H1 (cell line): ENCODE data around the gene ACKR2. TPM values are rescaled to one million over a fixed set of nuclear protein-coding genes. Genes with fewer than 3 reads are reported as not detected.

Experiments
- CTCF ChIA-PET: fragments of 300-600 bp; sonication (Branson Sonifier 250); formaldehyde crosslinking; loops from one replicate; lab custom pipeline; 2021; ENCODE audit not compliant: partially characterized antibody; lab: Charles Lee
- POLR2A ChIA-PET: fragments of 300-600 bp; sonication (Branson Sonifier 250); formaldehyde crosslinking; loops from one replicate; lab custom pipeline; 2021; ENCODE audit warnings: inconsistent platforms; ENCODE audit not compliant: partially characterized antibody; lab: Charles Lee
- DNase-seq, 2 experiments: peaks; one replicate each; pipeline versions ENCODE4 v3.0.0 to v3.0.0-alpha.2; 2010 to 2022; ENCODE audit warnings: low spot score in 2 of 2, low read depth in 1 of 2, mixed read lengths in 1 of 2
- FAIRE-seq: peaks from 2 replicates; lab custom pipeline; 2011; peaks lifted over from hg19 to GRCh38; lab: Jason Lieb, UNC
- H2AFZ ChIP-seq: 2 replicates; pipeline ENCODE4 v1.8.1; 2012; ENCODE audit warnings: low read length, inconsistent platforms
- H2AK5ac ChIP-seq: 2 replicates; pipeline ENCODE4 v1.6.1; 2013; ENCODE audit warnings: low read depth, low read length
- H2BK120ac ChIP-seq: replicated peaks from 2 replicates; pipeline ENCODE3; 2013; ENCODE audit warnings: low read depth, low read length, inconsistent platforms
- H2BK12ac ChIP-seq: 2 replicates; pipeline ENCODE4 v1.6.1; 2013; ENCODE audit warnings: low read depth, low read length
- H2BK15ac ChIP-seq: 2 replicates; pipeline ENCODE4 v1.6.1; 2013; ENCODE audit warnings: low read length
- H2BK20ac ChIP-seq: 2 replicates; pipeline ENCODE4 v1.6.1; 2013; ENCODE audit warnings: low read length
- H2BK5ac ChIP-seq: 2 replicates; pipeline ENCODE4 v1.6.1; 2013; ENCODE audit warnings: low read depth, low read length
- H3K14ac ChIP-seq: 2 replicates; pipeline ENCODE4 v1.6.1; 2013; ENCODE audit warnings: inconsistent platforms; ENCODE audit not compliant: insufficient read length
- H3K18ac ChIP-seq: 2 replicates; pipeline ENCODE4 v1.6.1; 2013; ENCODE audit warnings: low read length; ENCODE audit errors: extremely low read depth
- H3K23ac ChIP-seq: 2 replicates; pipeline ENCODE4 v1.6.1; 2013; ENCODE audit warnings: inconsistent platforms; ENCODE audit not compliant: insufficient read length
- H3K23me2 ChIP-seq: 2 replicates; pipeline ENCODE4 v1.6.1; 2013; ENCODE audit warnings: low read depth, low read length
- H3K27ac ChIP-seq: 2 replicates; pipeline ENCODE4 v1.6.1; 2011; ENCODE audit warnings: low read depth, low read length, inconsistent platforms
- H3K27me3 ChIP-seq, 4 experiments: replicated peaks in 1 of 4; 1 replicate in 1 of 4; 2 replicates in 3 of 4; pipeline versions ENCODE4 v1.6.1 to v1.8.1; 2011 to 2013; ENCODE audit warnings: low read length in 3 of 4, mild to moderate bottlenecking in 3 of 4, inconsistent platforms in 2 of 4, mixed read lengths in 2 of 4, moderate library complexity in 1 of 4; ENCODE audit not compliant: control insufficient read depth in 3 of 4, insufficient read depth in 3 of 4; ENCODE audit errors: extremely low read depth in 1 of 4
- H3K36me3 ChIP-seq, 4 experiments: 2 replicates each; pipeline versions ENCODE4 v1.6.1 to v1.8.1; 2011 to 2013; ENCODE audit warnings: mild to moderate bottlenecking in 4 of 4, low read length in 3 of 4, moderate library complexity in 2 of 4, control low read depth in 1 of 4, inconsistent platforms in 1 of 4; ENCODE audit not compliant: insufficient read depth in 4 of 4, control insufficient read depth in 2 of 4
- H3K4ac ChIP-seq: replicated peaks from 2 replicates; pipeline ENCODE3; 2013; ENCODE audit warnings: low read length, low read depth, mixed read lengths, inconsistent platforms; ENCODE audit not compliant: insufficient read length
- H3K4me1 ChIP-seq, 4 experiments: replicated peaks in 1 of 4; 1 replicate in 1 of 4; 2 replicates in 3 of 4; pipeline versions ENCODE4 v1.6.1 to v1.8.1; 2011 to 2013; ENCODE audit warnings: low read length in 3 of 4, inconsistent platforms in 2 of 4, mixed read lengths in 1 of 4; ENCODE audit not compliant: insufficient read depth in 4 of 4, control insufficient read depth in 3 of 4
- H3K4me2 ChIP-seq, 2 experiments: 2 replicates each; pipeline versions ENCODE4 v1.6.1 to v1.8.1; 2011 to 2013; ENCODE audit warnings: low read depth in 2 of 2, low read length in 2 of 2, control low read depth in 1 of 2, inconsistent platforms in 1 of 2, mild to moderate bottlenecking in 1 of 2; ENCODE audit not compliant: insufficient read depth in 1 of 2
- H3K4me3 ChIP-seq, 4 experiments: fragments of 200-600, 300-600 bp in 1 of 4; sonication (generic), shearing (Covaris generic), sonication (Bioruptor Twin) in 1 of 4; 2 replicates each; pipeline versions ENCODE4 v1.5.1 to v1.8.1; 2011 to 2016; ENCODE audit warnings: low read length in 4 of 4, low read depth in 3 of 4, control low read depth in 2 of 4, inconsistent platforms in 2 of 4, mild to moderate bottlenecking in 2 of 4, mixed read lengths in 1 of 4, moderate library complexity in 1 of 4; ENCODE audit not compliant: insufficient read depth in 2 of 4; ENCODE audit errors: extremely low read depth in 1 of 4
- H3K56ac ChIP-seq: replicated peaks from 2 replicates; pipeline ENCODE3; 2013; ENCODE audit warnings: low read depth, mild to moderate bottlenecking, mixed read lengths, low read length, inconsistent platforms; ENCODE audit not compliant: insufficient read length
- H3K79me1 ChIP-seq: 2 replicates; pipeline ENCODE4 v1.6.1; 2013; ENCODE audit warnings: low read depth, low read length, control low read depth
- H3K79me2 ChIP-seq, 2 experiments: 2 replicates each; pipeline versions ENCODE4 v1.6.1 to v1.8.1; 2012 to 2013; ENCODE audit warnings: low read length in 2 of 2, mild to moderate bottlenecking in 2 of 2, inconsistent platforms in 1 of 2; ENCODE audit not compliant: insufficient read depth in 2 of 2, control insufficient read depth in 1 of 2
- H3K9ac ChIP-seq, 4 experiments: replicated peaks in 1 of 4; 1 replicate in 1 of 4; 2 replicates in 3 of 4; pipeline versions ENCODE4 v1.6.1 to v1.8.1; 2011 to 2013; ENCODE audit warnings: low read depth in 3 of 4, low read length in 3 of 4, control low read depth in 2 of 4, mild to moderate bottlenecking in 2 of 4, moderate library complexity in 2 of 4, inconsistent platforms in 1 of 4; ENCODE audit errors: extremely low read depth in 1 of 4
- H3K9me3 ChIP-seq, 2 experiments: 2 replicates each; pipeline versions ENCODE4 v1.6.1 to v1.8.1; 2012 to 2013; ENCODE audit warnings: mild to moderate bottlenecking in 2 of 2, moderate library complexity in 2 of 2, control low read depth in 1 of 2, inconsistent platforms in 1 of 2, low read depth in 1 of 2, low read length in 1 of 2, mixed read lengths in 1 of 2; ENCODE audit not compliant: insufficient read depth in 2 of 2
- H4K20me1 ChIP-seq, 2 experiments: replicated peaks in 1 of 2; 2 replicates each; pipeline versions ENCODE3 to v1.8.1; 2011 to 2013; ENCODE audit warnings: inconsistent platforms in 2 of 2, low read length in 2 of 2, mild to moderate bottlenecking in 1 of 2; ENCODE audit not compliant: insufficient read depth in 2 of 2, control insufficient read depth in 1 of 2
- H4K5ac ChIP-seq: 2 replicates; pipeline ENCODE4 v1.6.1; 2013; ENCODE audit warnings: low read length, low read depth, mixed read lengths, inconsistent platforms; ENCODE audit not compliant: insufficient read length
- H4K8ac ChIP-seq: 2 replicates; pipeline ENCODE4 v1.8.0; 2013; ENCODE audit warnings: mild to moderate bottlenecking, moderate library complexity, low read length, inconsistent platforms; ENCODE audit not compliant: insufficient read depth; ENCODE audit errors: extremely low read depth
- H4K91ac ChIP-seq: replicated peaks from 2 replicates; pipeline ENCODE3; 2013; ENCODE audit warnings: low read length, mixed read lengths, inconsistent platforms; ENCODE audit not compliant: insufficient read length
- SIRT6 ChIP-seq: IDR thresholded peaks from one replicate; pipeline ENCODE4 v1.7.1; 2012; ENCODE audit warnings: low read length, inconsistent platforms
- WGBS, 2 experiments: shearing (Covaris generic) in 1 of 2; methylation state at CpG; one replicate each; pipeline versions ENCODE4 v1.1.6 to v1.1.7; 2013 to 2015; ENCODE audit warnings: low lambda C conversion rate in 2 of 2, mixed read lengths in 2 of 2, inconsistent platforms in 1 of 2, low coverage in 1 of 2, missing lambda C conversion rate in 1 of 2; ENCODE audit not compliant: insufficient replicate concordance in 2 of 2, insufficient coverage in 1 of 2, insufficient read length in 1 of 2; ENCODE audit errors: extremely low coverage in 1 of 2, missing lambda C conversion rate in 1 of 2; 5-methylcytosine and 5-hydroxymethylcytosine counted together
- polyA plus RNA-seq, 7 experiments: library from polyadenylated mRNA; depleted of rRNA in 3 of 7; stranded (reverse) in 5 of 7; unstranded in 2 of 7; fragments of >200 nt in 5 of 7; fragments of 200-250 nt in 2 of 7; gene quantifications; 1 replicate in 5 of 7; 2 replicates in 1 of 7; 4 replicates in 1 of 7; pipeline versions ENCODE4 v1.2.1 to v1.2.3, GENCODE V29; 2011 to 2013; ENCODE audit warnings: missing spikeins in 2 of 7, mixed read lengths in 2 of 7
- total RNA-seq: library from RNA; stranded (reverse); fragmentation: NEBNext Ultra II Directional; extraction: Animal tissue kit (Norgen Biotek cat#: 25700); gene quantifications from 2 replicates; pipeline ENCODE4 v1.2.1, GENCODE V29; 2021

The ACKR2 gene
- total and polyA plus RNA-seq, 2 of the 8 experiments (the other 6 are each of a cell fraction or from before 2014, with no cell fraction given): 0.09 to 0.12 TPM

GRCh38 chr3:42877881-42878280 lies 68.6 kb downstream of the ACKR2 start:
- no peak overlapping the region for H4K91ac ChIP-seq
- no peaks in the 10 kb centered on the region; the same call in 1 of the 2 replicates for H3K23me2 ChIP-seq
- H3K18ac ChIP-seq: no peak overlapping the region
- DNase-seq: no peak
- no peak overlapping the region for H2BK20ac ChIP-seq
- no peak overlapping the region for H2BK15ac ChIP-seq
- no peak overlapping the region for H2AFZ ChIP-seq
- WGBS, 2 experiments: 89% methylated on average over 2 of the region's 2 CpGs; no CpG with 5 or more reads in 1 of the 2 experiments
- no peak overlapping the region for H4K5ac ChIP-seq
- ChIA-PET CTCF (interaction anchor here (1.2 to 3.0 kb wide), 4 partner anchors 11 to 98 kb away, joined by 3 to 18 read pairs (median 8); no protein-coding TSS in a partner anchor), POLR2A (no interaction called here)
- H3K79me2 ChIP-seq: no peaks in the 10 kb centered on the region
- H3K23ac ChIP-seq: no peak overlapping the region
- peaks cover 3 to 9% (median 4%) of the 10 kb centered on the region in 4 experiments; a peak in 3 of 7 replicates for H3K4me1 ChIP-seq
- H3K56ac ChIP-seq: no peak overlapping the region
- no peak overlapping the region for H3K4me2 ChIP-seq
- no peaks in the 10 kb centered on the region for H3K36me3 ChIP-seq
- no peaks in the 10 kb centered on the region for H4K20me1 ChIP-seq
- H3K14ac ChIP-seq: no peak overlapping the region
- no peak overlapping the region for H3K27ac ChIP-seq
- no peak overlapping the region for H3K9ac ChIP-seq
- no peak overlapping the region for H3K4ac ChIP-seq
- FAIRE-seq: no peak
- no peak overlapping the region for H2AK5ac ChIP-seq
- H3K27me3 ChIP-seq: peaks cover 0 to 2% (median 0%) of the 10 kb centered on the region in 4 experiments; a peak in 1 of 7 replicates
- H3K9me3 ChIP-seq: no peaks in the 10 kb centered on the region
- H3K4me3 ChIP-seq: no peak overlapping the region
- H2BK5ac ChIP-seq: no peak overlapping the region
- no peak overlapping the region for H4K8ac ChIP-seq
- no peak overlapping the region for H2BK12ac ChIP-seq
- no peaks in the 10 kb centered on the region for H3K79me1 ChIP-seq
- no peak overlapping the region for H2BK120ac ChIP-seq
- TF ChIP-seq SIRT6: no peak
